Kidney glomerular epithelial cell (primary cell): ENCODE results near the gene CLIC5.

ENCODE experiments used
- DNase-seq: peaks from one replicate; lab custom pipeline; 2025; lab: John Stamatoyannopoulos, UW

Gene CLIC5

GRCh38 chr6:45895569-45895968 lies 120.1 kb downstream of the CLIC5 start:
- DNase-seq, result no peak

GRCh38 chr6:45892696-45893245 lies 122.9 kb downstream of the CLIC5 start:
- no peak for DNase-seq

- DNase-seq, result no peak
Measured at GRCh38 chr6:45892196-45892595, 123.5 kb downstream of the CLIC5 start.

GRCh38 chr6:45886776-45887175 lies 128.9 kb downstream of the CLIC5 start:
- DNase-seq, result no peak

- no peak for DNase-seq
Measured at GRCh38 chr6:45884336-45884735, 131.3 kb downstream of the CLIC5 start.

- no peak for DNase-seq
Measured at GRCh38 chr6:45882671-45883070, 133.0 kb downstream of the CLIC5 start.

- DNase-seq, result no peak
Measured at GRCh38 chr6:45881705-45882467, 133.8 kb downstream of the CLIC5 start.

- DNase-seq, result no peak
Measured at GRCh38 chr6:45880676-45881075, 135.0 kb downstream of the CLIC5 start.

- no peak for DNase-seq
Measured at GRCh38 chr6:45880159-45880558, 135.5 kb downstream of the CLIC5 start.

GRCh38 chr6:45877970-45878590 lies 137.6 kb downstream of the CLIC5 start:
- DNase-seq, result no peak

- no peak for DNase-seq
Measured at GRCh38 chr6:45872827-45873365, 142.8 kb downstream of the CLIC5 start.

GRCh38 chr6:45870531-45870930 lies 145.1 kb downstream of the CLIC5 start:
- no peak for DNase-seq

GRCh38 chr6:45864651-45865050 lies 151.0 kb downstream of the CLIC5 start:
- DNase-seq, result no peak

- DNase-seq, result no peak
Measured at GRCh38 chr6:45858691-45859090, 157.0 kb downstream of the CLIC5 start.

- DNase-seq, result no peak
Measured at GRCh38 chr6:45857827-45858226, 157.8 kb downstream of the CLIC5 start.

- DNase-seq, result no peak
Measured at GRCh38 chr6:45855642-45856394, 159.8 kb downstream of the CLIC5 start.

- no peak for DNase-seq
Measured at GRCh38 chr6:45854149-45854742, 161.4 kb downstream of the CLIC5 start.

GRCh38 chr6:45851034-45851400 lies 164.6 kb downstream of the CLIC5 start:
- DNase-seq, result no peak

- DNase-seq, result no peak
Measured at GRCh38 chr6:45850378-45851033, 165.2 kb downstream of the CLIC5 start.

GRCh38 chr6:45845567-45845966 lies 170.1 kb downstream of the CLIC5 start:
- DNase-seq, result no peak

- no peak for DNase-seq
Measured at GRCh38 chr6:45844986-45845385, 170.7 kb downstream of the CLIC5 start.
